Measurements from ENCODE around the gene PPP2R5C.

The PPP2R5C gene

GRCh38 chr14:101873991-101874390 is 112.5 kb downstream of the PPP2R5C start:
- Histone ChIP-seq H3K36me3 (ENCODE audit: insufficient read depth) (no peaks in the 10 kb centered on the region), H3K4me1 (ENCODE audit: low read depth, poor library complexity, severe bottlenecking) (peaks cover 67% of the 10 kb centered on the region), H3K9ac (no peak overlapping the region), H3K27me3 (ENCODE audit: insufficient read depth, low read depth) (no peaks in the 10 kb centered on the region), H4K20me1 (ENCODE audit: insufficient read depth) (no peaks in the 10 kb centered on the region), H3K4me2 (no peak overlapping the region), H3K4me3 (IDR thresholded peaks at IDR 0.05; ENCODE audit: insufficient read depth, low read depth, low read length) (no peak overlapping the region), H3K79me2 (ENCODE audit: insufficient read depth, low read depth) (peaks cover 81% of the 10 kb centered on the region), H3K27ac (no peak overlapping the region), H2AFZ (ENCODE audit: low read depth) (no peak overlapping the region)
- TF ChIP-seq, protein P1, sequence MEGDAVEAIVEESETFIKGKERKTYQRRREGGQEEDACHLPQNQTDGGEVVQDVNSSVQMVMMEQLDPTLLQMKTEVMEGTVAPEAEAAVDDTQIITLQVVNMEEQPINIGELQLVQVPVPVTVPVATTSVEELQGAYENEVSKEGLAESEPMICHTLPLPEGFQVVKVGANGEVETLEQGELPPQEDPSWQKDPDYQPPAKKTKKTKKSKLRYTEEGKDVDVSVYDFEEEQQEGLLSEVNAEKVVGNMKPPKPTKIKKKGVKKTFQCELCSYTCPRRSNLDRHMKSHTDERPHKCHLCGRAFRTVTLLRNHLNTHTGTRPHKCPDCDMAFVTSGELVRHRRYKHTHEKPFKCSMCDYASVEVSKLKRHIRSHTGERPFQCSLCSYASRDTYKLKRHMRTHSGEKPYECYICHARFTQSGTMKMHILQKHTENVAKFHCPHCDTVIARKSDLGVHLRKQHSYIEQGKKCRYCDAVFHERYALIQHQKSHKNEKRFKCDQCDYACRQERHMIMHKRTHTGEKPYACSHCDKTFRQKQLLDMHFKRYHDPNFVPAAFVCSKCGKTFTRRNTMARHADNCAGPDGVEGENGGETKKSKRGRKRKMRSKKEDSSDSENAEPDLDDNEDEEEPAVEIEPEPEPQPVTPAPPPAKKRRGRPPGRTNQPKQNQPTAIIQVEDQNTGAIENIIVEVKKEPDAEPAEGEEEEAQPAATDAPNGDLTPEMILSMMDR (conservative IDR thresholded peaks at IDR 0.05; ENCODE audit: low read depth, low read length) = no peak

DNA sequence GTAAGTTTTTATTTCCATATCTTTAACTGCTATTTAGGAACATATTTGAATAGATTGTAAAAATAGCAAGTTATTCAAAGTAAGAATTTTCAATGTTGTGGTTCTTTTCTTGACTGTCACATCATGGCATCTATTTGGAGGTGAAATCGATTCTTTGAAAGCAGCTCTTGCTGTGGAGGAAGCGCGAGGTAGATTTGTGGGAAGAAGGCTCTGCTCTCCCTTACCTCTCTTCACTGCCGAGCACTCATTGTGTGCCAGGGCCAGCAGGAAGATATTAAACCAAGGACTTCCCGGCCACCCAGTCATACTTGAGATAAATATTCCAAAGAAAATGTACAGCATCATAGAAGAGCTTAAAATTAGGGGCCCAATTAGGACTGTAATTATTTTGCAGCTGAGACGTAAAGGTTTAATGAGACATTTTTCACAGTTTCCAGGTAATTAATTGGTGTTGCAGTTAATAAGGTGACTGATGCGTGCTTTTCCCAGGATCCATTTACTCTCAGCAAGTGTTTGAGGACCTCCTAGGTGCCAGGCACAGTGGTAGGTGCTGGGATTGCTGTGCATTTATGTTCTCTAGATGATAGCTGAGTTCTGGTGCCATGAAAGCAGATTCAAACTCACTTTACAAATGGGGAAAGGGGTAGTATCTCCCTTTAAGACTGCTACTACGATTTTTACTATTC is 113.7 kb downstream of the PPP2R5C start:
- Histone ChIP-seq H3K9ac (peak overlapping the region; percentile 44), H3K36me3 (ENCODE audit: insufficient read depth) (no peaks in the 10 kb centered on the region), H3K4me1 (ENCODE audit: low read depth, poor library complexity, severe bottlenecking) (peaks cover 79% of the 10 kb centered on the region), H3K4me2 (peak overlapping the region; percentile 99), H2AFZ (ENCODE audit: low read depth) (no peak overlapping the region), H4K20me1 (ENCODE audit: insufficient read depth) (no peaks in the 10 kb centered on the region), H3K27me3 (ENCODE audit: insufficient read depth, low read depth) (no peaks in the 10 kb centered on the region), H3K4me3 (IDR thresholded peaks at IDR 0.05; ENCODE audit: insufficient read depth, low read depth, low read length) (no peak overlapping the region), H3K27ac (peak overlapping the region; percentile 86), H3K79me2 (ENCODE audit: insufficient read depth, low read depth) (peaks cover 82% of the 10 kb centered on the region)
- TF ChIP-seq, protein P1 (conservative IDR thresholded peaks at IDR 0.05; ENCODE audit: low read depth, low read length) = no peak

DNA sequence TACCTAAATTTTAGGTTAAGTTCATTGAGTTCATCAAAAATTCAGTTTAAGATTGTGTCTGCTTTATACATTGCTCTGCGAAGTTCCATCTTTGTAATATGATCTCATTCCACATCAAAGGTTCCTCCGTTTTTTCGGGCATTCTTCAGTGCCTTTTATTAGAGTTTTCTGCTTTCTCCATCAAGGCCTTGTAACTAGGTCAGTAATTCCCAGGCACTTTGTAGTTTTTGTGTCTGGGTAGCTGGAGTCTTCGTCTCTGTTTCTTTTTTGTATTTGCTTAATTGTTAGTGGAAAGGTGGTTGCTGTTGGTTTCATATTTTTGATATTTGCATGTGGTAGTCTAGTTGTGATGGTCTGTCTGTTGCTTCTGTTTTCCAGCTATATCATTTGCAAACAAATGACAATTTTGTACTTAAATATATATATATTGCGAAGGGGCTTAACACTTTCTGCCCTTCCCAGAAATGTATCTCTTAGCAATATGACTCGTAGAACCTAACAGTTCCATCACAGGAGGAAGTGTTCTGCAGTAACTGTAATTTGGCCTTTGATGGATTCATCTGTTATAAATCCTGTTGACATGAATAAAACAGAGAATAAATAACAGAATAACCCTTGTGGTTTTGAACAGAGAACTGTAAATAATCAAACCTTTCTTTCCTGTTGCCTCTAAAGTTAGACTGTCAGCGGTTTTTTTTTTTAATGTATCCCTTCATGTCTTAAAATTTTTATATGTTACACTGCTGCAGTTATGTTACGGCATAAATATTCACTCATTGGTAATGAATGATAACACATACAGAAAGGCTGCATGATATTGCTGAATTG is 114.4 kb downstream of the PPP2R5C start:
- peak overlapping the region; percentile 44 for H3K9ac ChIP-seq
- H3K27ac ChIP-seq = peak overlapping the region; percentile 86
- no peaks in the 10 kb centered on the region for H4K20me1 ChIP-seq (ENCODE audit: insufficient read depth)
- peak overlapping the region; percentile 99 for H3K4me2 ChIP-seq
- no peak overlapping the region for H3K4me3 ChIP-seq (IDR thresholded peaks at IDR 0.05; ENCODE audit: insufficient read depth, low read depth, low read length)
- H2AFZ ChIP-seq (ENCODE audit: low read depth) = no peak overlapping the region
- TF ChIP-seq, protein P1 (conservative IDR thresholded peaks at IDR 0.05; ENCODE audit: low read depth, low read length) = no peak
- no peaks in the 10 kb centered on the region for H3K27me3 ChIP-seq (ENCODE audit: insufficient read depth, low read depth)
- H3K36me3 ChIP-seq (ENCODE audit: insufficient read depth) = no peaks in the 10 kb centered on the region
- peaks cover 80% of the 10 kb centered on the region for H3K4me1 ChIP-seq (ENCODE audit: low read depth, poor library complexity, severe bottlenecking)
- peaks cover 80% of the 10 kb centered on the region for H3K79me2 ChIP-seq (ENCODE audit: insufficient read depth, low read depth)

DNA sequence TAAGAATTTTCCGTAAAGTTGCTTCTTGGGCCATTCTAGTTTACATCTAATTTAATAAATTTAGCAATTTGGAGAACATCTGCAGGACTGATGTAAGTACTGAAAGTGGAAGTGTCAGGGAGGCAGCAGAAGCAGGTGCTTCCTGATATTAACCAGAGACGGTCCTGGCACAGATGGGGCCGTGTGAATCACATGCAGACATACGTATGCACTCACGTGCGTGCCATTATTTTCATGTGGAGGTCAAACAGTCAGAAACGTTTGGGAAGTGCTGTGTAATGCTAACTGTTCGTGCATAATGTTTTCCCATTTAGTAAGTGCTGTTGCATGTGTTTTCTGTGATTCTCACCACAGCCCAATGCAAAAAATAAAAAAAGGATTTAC is 115.0 kb downstream of the PPP2R5C start:
- Histone ChIP-seq H3K4me1 (ENCODE audit: low read depth, poor library complexity, severe bottlenecking) (peaks cover 80% of the 10 kb centered on the region), H3K9ac (peak overlapping the region; percentile 44; the same call in 1 of the 2 replicates), H3K79me2 (ENCODE audit: insufficient read depth, low read depth) (peaks cover 74% of the 10 kb centered on the region), H3K4me2 (peak overlapping the region; percentile 99), H3K4me3 (IDR thresholded peaks at IDR 0.05; ENCODE audit: insufficient read depth, low read depth, low read length) (no peak overlapping the region), H3K36me3 (ENCODE audit: insufficient read depth) (no peaks in the 10 kb centered on the region), H3K27ac (peak overlapping the region; percentile 86), H3K27me3 (ENCODE audit: insufficient read depth, low read depth) (no peaks in the 10 kb centered on the region), H4K20me1 (ENCODE audit: insufficient read depth) (no peaks in the 10 kb centered on the region), H2AFZ (ENCODE audit: low read depth) (no peak overlapping the region)
- TF ChIP-seq, protein P1 (conservative IDR thresholded peaks at IDR 0.05; ENCODE audit: low read depth, low read length) = no peak
